Astrocyte (in vitro differentiated cells and primary cell): ENCODE results near the gene PRKCA.

Source experiments
- EZH2 ChIP-seq: IDR thresholded peaks from 2 replicates; pipeline ENCODE4 v1.6.1; 2012; ENCODE audit warnings: mild to moderate bottlenecking, low read length, inconsistent platforms; ENCODE audit not compliant: insufficient read depth
- TF ChIP-seq, protein P1 (sequence below): IDR thresholded peaks from 2 replicates; pipeline ENCODE4 v1.5.1; 2011; ENCODE audit warnings: low read depth, mild to moderate bottlenecking, inconsistent platforms, low read length, moderate library complexity; ENCODE audit not compliant: insufficient read depth

DNA sequence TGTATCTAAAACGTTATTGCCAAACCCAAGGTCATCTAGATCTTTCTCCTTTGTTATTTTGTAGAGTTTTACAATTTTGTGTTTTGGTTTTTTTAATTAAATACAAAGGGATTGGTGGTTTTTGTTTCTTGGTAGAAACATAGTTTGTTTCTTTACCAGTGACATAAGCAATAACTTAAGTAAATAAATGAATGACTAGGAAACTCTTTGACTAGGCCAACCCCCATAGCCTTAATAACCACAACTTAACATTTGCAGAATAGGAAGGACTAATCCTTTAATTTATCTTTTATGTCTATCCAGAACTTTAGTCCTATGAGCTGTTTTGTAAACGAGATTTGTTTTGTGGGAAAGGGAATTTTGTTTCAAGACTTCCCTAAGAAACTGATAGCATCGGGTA, 162.5 kb downstream of the PRKCA start:
- TF ChIP-seq, protein P1, sequence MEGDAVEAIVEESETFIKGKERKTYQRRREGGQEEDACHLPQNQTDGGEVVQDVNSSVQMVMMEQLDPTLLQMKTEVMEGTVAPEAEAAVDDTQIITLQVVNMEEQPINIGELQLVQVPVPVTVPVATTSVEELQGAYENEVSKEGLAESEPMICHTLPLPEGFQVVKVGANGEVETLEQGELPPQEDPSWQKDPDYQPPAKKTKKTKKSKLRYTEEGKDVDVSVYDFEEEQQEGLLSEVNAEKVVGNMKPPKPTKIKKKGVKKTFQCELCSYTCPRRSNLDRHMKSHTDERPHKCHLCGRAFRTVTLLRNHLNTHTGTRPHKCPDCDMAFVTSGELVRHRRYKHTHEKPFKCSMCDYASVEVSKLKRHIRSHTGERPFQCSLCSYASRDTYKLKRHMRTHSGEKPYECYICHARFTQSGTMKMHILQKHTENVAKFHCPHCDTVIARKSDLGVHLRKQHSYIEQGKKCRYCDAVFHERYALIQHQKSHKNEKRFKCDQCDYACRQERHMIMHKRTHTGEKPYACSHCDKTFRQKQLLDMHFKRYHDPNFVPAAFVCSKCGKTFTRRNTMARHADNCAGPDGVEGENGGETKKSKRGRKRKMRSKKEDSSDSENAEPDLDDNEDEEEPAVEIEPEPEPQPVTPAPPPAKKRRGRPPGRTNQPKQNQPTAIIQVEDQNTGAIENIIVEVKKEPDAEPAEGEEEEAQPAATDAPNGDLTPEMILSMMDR = no peak
- no peak for TF ChIP-seq EZH2
